ENCODE data around the gene GPR157. TPM values are rescaled to one million over a fixed set of nuclear protein-coding genes. Genes with fewer than 3 reads are reported as not detected.
A peak's percentile ranks its signal among the peaks of the same experiment; 100 is the strongest.

The GPR157 gene
- polyA plus RNA-seq, 3 donors: 0.56 to 1.1 (median 0.72) TPM

DNA sequence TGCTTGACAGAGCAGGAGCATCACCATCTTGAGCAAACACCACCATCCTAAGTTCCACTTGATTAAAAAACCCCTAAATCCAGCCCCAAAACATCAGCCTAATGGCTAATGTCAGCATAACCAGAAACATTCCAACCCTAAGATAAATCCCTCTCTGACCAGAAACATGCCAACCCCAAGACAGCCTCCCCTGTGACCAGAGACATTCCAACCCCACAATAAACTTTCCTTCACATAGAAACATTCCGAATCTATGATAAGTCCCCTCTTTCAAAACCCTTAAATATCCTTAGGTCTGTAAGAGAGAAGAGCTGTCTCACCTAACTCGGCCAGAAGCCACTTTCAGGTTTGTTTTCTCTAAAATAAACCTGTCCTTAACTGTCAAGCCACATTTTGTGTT is 42.1 kb downstream of the GPR157 start:
- Mint-ChIP-seq H3K36me3 (peaks cover 0 to 13% of the 10 kb centered on the region in 2 donors), H3K4me3 (no peak overlapping the region), H3K27ac (peak overlapping the region in 3 of 7 donors; percentile 6 to 28 (median 18)), H3K4me1 (peaks cover 69% of the 10 kb centered on the region), H3K27me3 (ENCODE audit: low read depth in 3 of 3) (peaks cover 0 to 4% (median 0%) of the 10 kb centered on the region in 3 donors), H3K9me3 (peaks cover 0 to 3% (median 2%) of the 10 kb centered on the region in 7 donors)
- Histone ChIP-seq H3K36me3 (replicated peaks in 1 of 2; ENCODE audit: control insufficient read depth in 1 of 2, insufficient read depth in 2 of 2, low read length in 2 of 2) (no peaks in the 10 kb centered on the region), H3K4me2 (replicated peaks; ENCODE audit: extremely low read depth, low read length, poor library complexity, severe bottlenecking) (no peak overlapping the region), H4K20me1 (ENCODE audit: insufficient read depth, low read length) (no peaks in the 10 kb centered on the region), H3K27me3 (ENCODE audit: control insufficient read depth in 2 of 2, insufficient read depth in 2 of 2, low read length in 2 of 2) (no peaks in the 10 kb centered on the region), H3K9me3 (replicated peaks in 1 of 2; ENCODE audit: control insufficient read depth in 1 of 2, insufficient read depth in 1 of 2, low read length in 2 of 2) (no peaks in the 10 kb centered on the region), H3K79me2 (ENCODE audit: insufficient read depth, low read length) (no peaks in the 10 kb centered on the region), H3K9ac (ENCODE audit: insufficient read depth, low read length, poor library complexity, severe bottlenecking) (no peak overlapping the region), H2AFZ (ENCODE audit: insufficient read depth, low read depth, low read length, poor library complexity, severe bottlenecking) (no peak overlapping the region), H3K27ac (ENCODE audit: low read depth in 1 of 2, low read length in 2 of 2) (no peak overlapping the region), H3K4me1 (ENCODE audit: control insufficient read depth in 1 of 2, insufficient read depth in 2 of 2, low read length in 2 of 2) (peaks cover 52 to 56% of the 10 kb centered on the region in 2 donors), H3K4me3 (replicated peaks in 1 of 3; ENCODE audit: low read depth in 2 of 3, low read length in 3 of 3) (no peak overlapping the region)
- intact Hi-C loops (cut with micrococcal nuclease): no loop called here
- no peak for DNase-seq
- no CpG with 5 or more reads among the region's 2 CpGs for WGBS (ENCODE audit: insufficient coverage)
- TF ChIP-seq, protein P1, sequence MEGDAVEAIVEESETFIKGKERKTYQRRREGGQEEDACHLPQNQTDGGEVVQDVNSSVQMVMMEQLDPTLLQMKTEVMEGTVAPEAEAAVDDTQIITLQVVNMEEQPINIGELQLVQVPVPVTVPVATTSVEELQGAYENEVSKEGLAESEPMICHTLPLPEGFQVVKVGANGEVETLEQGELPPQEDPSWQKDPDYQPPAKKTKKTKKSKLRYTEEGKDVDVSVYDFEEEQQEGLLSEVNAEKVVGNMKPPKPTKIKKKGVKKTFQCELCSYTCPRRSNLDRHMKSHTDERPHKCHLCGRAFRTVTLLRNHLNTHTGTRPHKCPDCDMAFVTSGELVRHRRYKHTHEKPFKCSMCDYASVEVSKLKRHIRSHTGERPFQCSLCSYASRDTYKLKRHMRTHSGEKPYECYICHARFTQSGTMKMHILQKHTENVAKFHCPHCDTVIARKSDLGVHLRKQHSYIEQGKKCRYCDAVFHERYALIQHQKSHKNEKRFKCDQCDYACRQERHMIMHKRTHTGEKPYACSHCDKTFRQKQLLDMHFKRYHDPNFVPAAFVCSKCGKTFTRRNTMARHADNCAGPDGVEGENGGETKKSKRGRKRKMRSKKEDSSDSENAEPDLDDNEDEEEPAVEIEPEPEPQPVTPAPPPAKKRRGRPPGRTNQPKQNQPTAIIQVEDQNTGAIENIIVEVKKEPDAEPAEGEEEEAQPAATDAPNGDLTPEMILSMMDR (IDR thresholded peaks at IDR 0.05): no peak

DNA sequence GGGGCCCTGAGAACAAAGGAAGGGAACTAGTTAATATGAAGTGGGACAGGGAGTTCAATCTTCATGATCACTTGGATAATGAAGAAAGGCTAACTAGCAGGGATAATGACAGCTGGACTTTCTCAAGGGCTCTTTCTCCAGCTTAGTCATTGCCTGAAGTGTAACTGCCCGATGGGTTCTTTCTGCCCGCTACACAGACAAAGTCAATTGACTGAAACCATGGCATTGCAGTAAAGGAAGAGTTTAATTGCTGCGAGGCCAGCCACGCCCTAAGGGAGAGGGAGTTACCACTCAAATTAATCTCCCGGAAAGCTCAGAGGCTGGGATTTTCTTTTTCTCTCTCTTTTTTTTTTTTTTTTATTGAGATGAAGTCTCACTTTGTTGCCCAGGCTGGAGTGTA is 42.9 kb downstream of the GPR157 start:
- Histone ChIP-seq H3K36me3 (replicated peaks in 1 of 2; ENCODE audit: control insufficient read depth in 1 of 2, insufficient read depth in 2 of 2, low read length in 2 of 2) (no peaks in the 10 kb centered on the region), H3K4me1 (ENCODE audit: control insufficient read depth in 1 of 2, insufficient read depth in 2 of 2, low read length in 2 of 2) (peaks cover 55 to 59% of the 10 kb centered on the region in 2 donors), H3K9me3 (replicated peaks in 1 of 2; ENCODE audit: control insufficient read depth in 1 of 2, insufficient read depth in 1 of 2, low read length in 2 of 2) (no peaks in the 10 kb centered on the region), H3K4me2 (replicated peaks; ENCODE audit: extremely low read depth, low read length, poor library complexity, severe bottlenecking) (no peak overlapping the region), H3K27ac (ENCODE audit: low read depth in 1 of 2, low read length in 2 of 2) (no peak overlapping the region), H3K79me2 (ENCODE audit: insufficient read depth, low read length) (no peaks in the 10 kb centered on the region), H4K20me1 (ENCODE audit: insufficient read depth, low read length) (no peaks in the 10 kb centered on the region), H3K9ac (ENCODE audit: insufficient read depth, low read length, poor library complexity, severe bottlenecking) (no peak overlapping the region), H2AFZ (ENCODE audit: insufficient read depth, low read depth, low read length, poor library complexity, severe bottlenecking) (no peak overlapping the region), H3K27me3 (ENCODE audit: control insufficient read depth in 2 of 2, insufficient read depth in 2 of 2, low read length in 2 of 2) (no peaks in the 10 kb centered on the region), H3K4me3 (replicated peaks in 1 of 3; ENCODE audit: low read depth in 2 of 3, low read length in 3 of 3) (no peak overlapping the region)
- H3K4me3 Mint-ChIP-seq: peak overlapping the region in 1 of 2 donors; percentile 17
- TF ChIP-seq, protein P1 (IDR thresholded peaks at IDR 0.05): no peak
- peak overlapping the region in 3 of 7 donors; percentile 30 to 79 (median 35) for H3K27ac Mint-ChIP-seq
- H3K9me3 Mint-ChIP-seq: peaks cover 0 to 3% (median 2%) of the 10 kb centered on the region in 7 donors
- peaks cover 0 to 13% of the 10 kb centered on the region in 2 donors for H3K36me3 Mint-ChIP-seq
- peak in 2 of 3 donors; percentile 11 to 32 for DNase-seq
- WGBS (ENCODE audit: insufficient coverage): no CpG with 5 or more reads among the region's 5 CpGs
- intact Hi-C loops (cut with micrococcal nuclease): no loop called here
- H3K4me1 Mint-ChIP-seq: peaks cover 74% of the 10 kb centered on the region
- peaks cover 0 to 4% (median 0%) of the 10 kb centered on the region in 3 donors for H3K27me3 Mint-ChIP-seq (ENCODE audit: low read depth in 3 of 3)
